Upper lobe of left lung (tissue), 6 donors: ENCODE data around the gene DENND1A. TPM values are rescaled to one million over a fixed set of nuclear protein-coding genes. Genes with fewer than 3 reads are reported as not detected.
"Not testable (repeated sequence)": the region's sequence is repeated elsewhere in the genome, so short reads cannot be mapped to it uniquely, and the experiment has no call there.

Source experiments
- ATAC-seq, 2 donors: fragments of 200-7000 bp; cut with Tn5 transposase; one replicate each; pipeline ENCODE4 v1.9.1; 2022; ENCODE audit warnings: mild to moderate bottlenecking in 2 of 2, moderate library complexity in 2 of 2; ENCODE audit not compliant: low FRiP score in 2 of 2
- DNase-seq, 2 donors: peaks; one replicate each; pipeline ENCODE4 v3.0.0-alpha.2; 2019 to 2020
- H3K27ac ChIP-seq, 4 donors: fragments of 200-600 bp; sonication (generic); one replicate each; pipeline ENCODE4 v1.5.1; 2016 to 2019
- H3K27me3 ChIP-seq, 4 donors: fragments of 200-600 bp; sonication (generic); one replicate each; pipeline ENCODE4 v1.5.1; 2017 to 2019
- H3K36me3 ChIP-seq, 4 donors: fragments of 200-600 bp; sonication (generic); one replicate each; pipeline ENCODE4 v1.5.1; 2016 to 2019
- H3K4me1 ChIP-seq, 4 donors: fragments of 200-600 bp; sonication (generic); one replicate each; pipeline ENCODE4 v1.5.1; 2018 to 2019
- H3K4me3 ChIP-seq, 4 donors: fragments of 200-600 bp; sonication (generic); one replicate each; pipeline ENCODE4 v1.5.1; 2017 to 2019; ENCODE audit warnings: mild to moderate bottlenecking in 2 of 4, moderate library complexity in 1 of 4
- H3K9me3 ChIP-seq, 4 donors: fragments of 200-600 bp; sonication (generic); one replicate each; pipeline ENCODE4 v1.5.1; 2018 to 2019
- EP300 ChIP-seq, 4 donors: sonication (generic); formaldehyde crosslinking; IDR thresholded peaks; one replicate each; pipeline ENCODE4 v1.5.1; 2017; ENCODE audit warnings: antibody characterized with exemption in 4 of 4, control low read depth in 2 of 4
- POLR2A ChIP-seq, 4 donors: fragments of 450-650 bp; IDR thresholded peaks; one replicate each; pipeline ENCODE4 v1.5.1; 2016 to 2017; ENCODE audit warnings: antibody characterized with exemption in 4 of 4, mild to moderate bottlenecking in 2 of 4
- POLR2AphosphoS5 ChIP-seq, 2 donors: sonication (generic); formaldehyde crosslinking; IDR thresholded peaks; one replicate each; pipeline ENCODE4 v1.5.1; 2017; ENCODE audit warnings: antibody characterized with exemption in 2 of 2
- WGBS, 2 donors: methylation state at CpG; one replicate each; pipeline ENCODE4 v1.1.5; 2017 to 2018; 5-methylcytosine and 5-hydroxymethylcytosine counted together
- total RNA-seq, 6 donors: library from RNA; depleted of rRNA in 4 of 6; stranded (reverse); fragments of >200 nt in 4 of 6; gene quantifications; one replicate each; pipeline versions ENCODE4 v1.1.0 to v1.2.1, GENCODE V29; 2016 to 2021
- TF ChIP-seq, protein P1 (sequence below), 6 experiments: fragments of 450-650 bp in 4 of 6; fragments of 200-600 bp in 2 of 6; sonication (generic) in 2 of 6; IDR thresholded peaks; one replicate each; pipeline ENCODE4 v1.5.1; 2016 to 2019; ENCODE audit warnings: antibody characterized with exemption in 6 of 6
- donor health status: DM: no; HTN: no; CAD: no; lungs with moderate emphysema.
- donor health status: DM: no; HTN: yes; CAD: no; lungs with severe emphysema.

DENND1A gene
- total RNA-seq, 6 donors from 2014 or later, result 9.8 to 46.1 (median 16.0) TPM

DNA sequence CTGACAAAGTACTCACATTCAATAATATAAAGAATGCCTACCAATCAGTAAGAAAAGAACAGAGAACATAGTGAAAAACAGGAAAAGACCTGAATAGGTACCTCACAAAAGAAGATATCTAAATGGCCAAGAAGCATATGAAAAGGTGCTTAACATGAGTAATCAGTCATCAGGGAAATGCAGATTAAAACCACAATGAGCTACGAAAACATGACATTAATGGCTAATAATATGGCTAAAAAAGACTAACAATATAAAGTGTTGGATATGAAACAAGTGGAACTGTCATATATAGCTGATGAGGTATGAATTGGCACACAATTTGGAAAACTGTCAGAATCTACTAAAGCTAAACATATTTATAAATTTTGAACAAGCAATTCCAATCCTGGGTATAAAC is 18.9 kb downstream of the DENND1A start:
- H3K27ac ChIP-seq, result no peak overlapping the region
- TF ChIP-seq POLR2AphosphoS5 (IDR thresholded peaks at IDR 0.05), result no peak
- TF ChIP-seq, protein P1, sequence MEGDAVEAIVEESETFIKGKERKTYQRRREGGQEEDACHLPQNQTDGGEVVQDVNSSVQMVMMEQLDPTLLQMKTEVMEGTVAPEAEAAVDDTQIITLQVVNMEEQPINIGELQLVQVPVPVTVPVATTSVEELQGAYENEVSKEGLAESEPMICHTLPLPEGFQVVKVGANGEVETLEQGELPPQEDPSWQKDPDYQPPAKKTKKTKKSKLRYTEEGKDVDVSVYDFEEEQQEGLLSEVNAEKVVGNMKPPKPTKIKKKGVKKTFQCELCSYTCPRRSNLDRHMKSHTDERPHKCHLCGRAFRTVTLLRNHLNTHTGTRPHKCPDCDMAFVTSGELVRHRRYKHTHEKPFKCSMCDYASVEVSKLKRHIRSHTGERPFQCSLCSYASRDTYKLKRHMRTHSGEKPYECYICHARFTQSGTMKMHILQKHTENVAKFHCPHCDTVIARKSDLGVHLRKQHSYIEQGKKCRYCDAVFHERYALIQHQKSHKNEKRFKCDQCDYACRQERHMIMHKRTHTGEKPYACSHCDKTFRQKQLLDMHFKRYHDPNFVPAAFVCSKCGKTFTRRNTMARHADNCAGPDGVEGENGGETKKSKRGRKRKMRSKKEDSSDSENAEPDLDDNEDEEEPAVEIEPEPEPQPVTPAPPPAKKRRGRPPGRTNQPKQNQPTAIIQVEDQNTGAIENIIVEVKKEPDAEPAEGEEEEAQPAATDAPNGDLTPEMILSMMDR (IDR thresholded peaks at IDR 0.05), result no peak
- no peak for TF ChIP-seq EP300 (IDR thresholded peaks at IDR 0.05)
- no peak for TF ChIP-seq POLR2A (IDR thresholded peaks at IDR 0.05)
- DNase-seq (no peak), ATAC-seq (no peak)
- no peaks in the 10 kb centered on the region for H3K9me3 ChIP-seq
- no peak overlapping the region for H3K4me3 ChIP-seq
- no peaks in the 10 kb centered on the region for H3K27me3 ChIP-seq
- WGBS, 2 donors, result 97 to 100% methylated on average over 1 of the region's 1 CpG
- H3K36me3 ChIP-seq, result no peaks in the 10 kb centered on the region
- no peaks in the 10 kb centered on the region for H3K4me1 ChIP-seq

DNA sequence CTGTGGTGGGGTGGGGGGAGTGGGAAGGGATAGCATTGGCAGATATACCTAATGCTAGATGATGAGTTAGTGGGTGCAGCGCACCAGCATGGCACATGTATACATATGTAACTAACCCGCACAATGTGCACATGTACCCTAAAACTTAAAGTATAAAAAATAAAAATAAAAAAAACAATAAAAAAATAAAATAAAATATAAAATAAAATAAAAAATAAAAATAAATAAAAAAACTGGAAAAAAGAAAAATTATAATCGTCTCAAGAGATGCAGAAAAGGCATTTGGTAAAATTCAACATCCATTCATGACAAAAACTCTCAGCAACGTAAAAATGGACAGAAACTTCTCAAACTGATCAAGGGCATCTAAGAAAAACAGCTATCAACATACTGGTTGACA is 20.7 kb downstream of the DENND1A start:
- H3K27me3 ChIP-seq, ATAC-seq, H3K9me3 ChIP-seq, H3K27ac ChIP-seq, DNase-seq, H3K4me3 ChIP-seq, H3K36me3 ChIP-seq, H3K4me1 ChIP-seq: not testable (repeated sequence)
- WGBS, 2 donors, result 95 to 96% methylated on average over 4 of the region's 4 CpGs

DNA sequence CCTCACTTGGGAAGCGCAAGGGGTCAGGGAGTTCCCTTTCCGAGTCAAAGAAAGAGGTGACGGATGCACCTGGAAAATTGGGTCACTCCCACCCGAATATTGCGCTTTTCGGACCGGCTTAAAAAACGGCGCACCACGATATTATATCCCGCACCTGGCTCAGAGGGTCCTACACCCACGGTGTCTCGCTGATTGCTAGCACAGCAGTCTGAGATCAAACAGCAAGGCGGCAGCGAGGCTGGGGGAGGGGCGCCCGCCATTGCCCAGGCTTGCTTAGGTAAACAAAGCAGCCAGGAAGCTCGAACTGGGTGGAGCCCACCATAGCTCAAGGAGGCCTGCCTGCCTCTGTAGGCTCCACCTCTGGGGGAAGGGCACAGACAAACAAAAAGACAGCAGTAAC is 26.4 kb downstream of the DENND1A start:
- WGBS, 2 donors, result 94 to 97% methylated on average over 13 to 17 of the region's 18 CpGs
- not testable (repeated sequence) for H3K27me3 ChIP-seq

DNA sequence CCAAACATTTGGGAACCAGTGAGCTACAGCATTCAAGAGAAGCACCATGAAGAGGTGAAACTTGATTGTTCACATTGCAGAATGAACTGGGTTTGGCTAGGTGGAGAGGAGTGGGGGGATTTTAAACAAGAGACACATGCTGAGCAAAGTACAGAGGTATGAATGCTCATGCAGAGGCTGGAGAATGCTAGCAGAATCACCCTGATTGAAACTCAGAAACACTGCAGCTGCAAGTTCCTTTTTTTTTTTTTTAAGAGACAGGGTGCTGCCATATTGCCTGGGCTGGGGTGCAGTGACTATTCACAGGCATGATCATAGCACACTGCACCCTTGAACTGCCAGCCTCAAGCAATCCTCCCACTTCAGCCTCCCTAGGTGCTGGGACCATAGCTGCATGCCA is 35.1 kb downstream of the DENND1A start:
- Histone ChIP-seq H3K36me3 (no peaks in the 10 kb centered on the region), H3K27ac (no peak overlapping the region), H3K9me3 (no peaks in the 10 kb centered on the region), H3K4me3 (no peak overlapping the region), H3K4me1 (no peaks in the 10 kb centered on the region), H3K27me3 (no peaks in the 10 kb centered on the region)
- TF ChIP-seq POLR2A (IDR thresholded peaks at IDR 0.05), result no peak
- TF ChIP-seq EP300 (IDR thresholded peaks at IDR 0.05), result no peak
- no peak for TF ChIP-seq POLR2AphosphoS5 (IDR thresholded peaks at IDR 0.05)
- TF ChIP-seq, protein P1 (IDR thresholded peaks at IDR 0.05), result no peak
- DNase-seq (no peak), ATAC-seq (no peak)

More for the DNA sequence above, 26.4 kb downstream of the DENND1A start:
- not testable (repeated sequence) for DNase-seq, H3K4me3 ChIP-seq, ATAC-seq, H3K9me3 ChIP-seq, H3K27ac ChIP-seq, H3K4me1 ChIP-seq, H3K36me3 ChIP-seq

DNA sequence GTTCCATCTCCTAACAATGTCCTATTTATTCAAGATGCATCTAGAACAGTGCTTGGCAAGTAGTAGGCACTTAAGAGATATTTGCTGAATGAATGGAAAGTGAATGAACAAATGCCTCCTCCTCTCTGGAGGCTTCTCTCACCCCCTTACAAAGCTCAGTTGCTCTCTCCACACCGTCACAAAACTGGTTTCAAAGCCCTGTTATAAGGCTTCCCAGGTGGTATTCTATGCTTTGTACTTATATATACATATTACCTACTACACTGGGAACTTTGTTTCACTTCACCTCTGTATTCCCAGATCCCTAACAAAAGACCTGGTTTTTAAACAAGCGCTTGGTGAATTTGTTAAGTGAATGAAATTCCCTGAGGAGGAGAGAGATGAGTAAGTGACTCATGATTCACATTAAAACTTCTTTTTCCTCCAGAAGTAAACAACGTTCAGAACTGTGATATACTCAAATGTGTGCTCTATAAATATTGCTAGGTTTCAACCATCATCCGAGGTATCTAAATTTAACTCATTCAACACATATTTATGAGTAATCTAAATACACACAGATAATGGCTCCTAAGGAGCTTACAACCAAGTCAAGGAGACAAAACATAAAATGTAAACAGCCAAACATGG is 36.0 kb downstream of the DENND1A start:
- Histone ChIP-seq H3K27ac (no peak overlapping the region), H3K27me3 (no peaks in the 10 kb centered on the region), H3K4me1 (no peaks in the 10 kb centered on the region), H3K4me3 (no peak overlapping the region), H3K9me3 (no peaks in the 10 kb centered on the region), H3K36me3 (no peaks in the 10 kb centered on the region)
- DNase-seq, result no peak
- no peak for ATAC-seq
- TF ChIP-seq EP300 (IDR thresholded peaks at IDR 0.05), result no peak
- no peak for TF ChIP-seq POLR2A (IDR thresholded peaks at IDR 0.05)
- TF ChIP-seq POLR2AphosphoS5 (IDR thresholded peaks at IDR 0.05), result no peak
- TF ChIP-seq, protein P1 (IDR thresholded peaks at IDR 0.05), result no peak
- WGBS, 2 donors, result 62 to 63% methylated on average over 4 of the region's 4 CpGs

DNA sequence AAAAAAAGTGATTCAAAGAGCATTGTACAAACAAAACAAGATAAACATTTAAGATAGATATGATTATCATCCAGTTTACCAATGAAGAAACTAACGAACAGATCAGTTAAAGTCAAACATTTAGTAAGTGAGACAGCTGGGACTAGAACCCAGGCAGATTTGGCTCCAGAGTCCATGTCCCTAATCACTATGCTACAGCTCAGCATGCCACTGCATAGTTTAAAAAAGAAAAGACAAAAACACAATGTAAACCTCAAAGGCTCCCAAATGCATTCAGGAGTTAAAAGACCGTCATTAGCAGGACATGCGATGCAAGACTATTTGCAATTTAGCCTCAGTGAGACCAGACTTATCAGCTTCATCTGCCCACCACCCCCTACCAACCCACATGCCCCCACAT is 36.8 kb downstream of the DENND1A start:
- no peak for ATAC-seq
- Histone ChIP-seq H3K27ac (no peak overlapping the region), H3K4me3 (no peak overlapping the region), H3K4me1 (no peaks in the 10 kb centered on the region), H3K9me3 (no peaks in the 10 kb centered on the region), H3K27me3 (no peaks in the 10 kb centered on the region), H3K36me3 (no peaks in the 10 kb centered on the region)
- TF ChIP-seq, protein P1 (IDR thresholded peaks at IDR 0.05), result no peak
- no peak for TF ChIP-seq EP300 (IDR thresholded peaks at IDR 0.05)
- DNase-seq, result no peak
- 90% methylated on average over 3 of the region's 3 CpGs for WGBS, 2 donors
